ENCODE results near the gene CDC42BPA.

DNA sequence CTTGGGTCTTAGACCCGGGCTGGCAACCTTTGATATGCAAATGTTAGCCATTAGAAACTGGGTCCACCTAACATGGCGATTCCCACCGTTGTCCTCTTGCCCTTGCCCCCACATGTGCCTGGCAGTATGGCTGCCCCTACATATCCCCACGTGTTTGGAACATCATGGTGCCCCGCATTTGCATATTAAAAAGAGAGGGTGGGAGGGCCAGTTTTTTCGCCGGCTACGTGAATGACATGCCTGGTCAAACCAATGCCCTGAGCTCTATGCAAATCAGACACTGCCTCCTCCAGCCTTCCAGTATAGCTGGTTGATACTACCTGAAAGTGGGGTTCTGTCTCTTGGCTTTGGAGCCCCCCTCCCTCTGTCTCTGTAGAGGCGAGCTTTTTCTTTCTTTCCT is 133.0 kb downstream of the CDC42BPA start:
- TF ChIP-seq SIN3A (IDR thresholded peaks at IDR 0.05; ENCODE audit: borderline replicate concordance, insufficient read depth, low read length) (no peak), POLR2AphosphoS5 (IDR thresholded peaks at IDR 0.05; ENCODE audit: low read depth, low read length) (no peak), FOXP2 (optimal IDR thresholded peaks at IDR 0.05; ENCODE audit: borderline replicate concordance, extremely low read depth, extremely low read length, insufficient read depth) (no peak), TAF1 (IDR thresholded peaks at IDR 0.05; ENCODE audit: borderline replicate concordance, insufficient read depth, low read length) (no peak)
- TF ChIP-seq, protein P1, sequence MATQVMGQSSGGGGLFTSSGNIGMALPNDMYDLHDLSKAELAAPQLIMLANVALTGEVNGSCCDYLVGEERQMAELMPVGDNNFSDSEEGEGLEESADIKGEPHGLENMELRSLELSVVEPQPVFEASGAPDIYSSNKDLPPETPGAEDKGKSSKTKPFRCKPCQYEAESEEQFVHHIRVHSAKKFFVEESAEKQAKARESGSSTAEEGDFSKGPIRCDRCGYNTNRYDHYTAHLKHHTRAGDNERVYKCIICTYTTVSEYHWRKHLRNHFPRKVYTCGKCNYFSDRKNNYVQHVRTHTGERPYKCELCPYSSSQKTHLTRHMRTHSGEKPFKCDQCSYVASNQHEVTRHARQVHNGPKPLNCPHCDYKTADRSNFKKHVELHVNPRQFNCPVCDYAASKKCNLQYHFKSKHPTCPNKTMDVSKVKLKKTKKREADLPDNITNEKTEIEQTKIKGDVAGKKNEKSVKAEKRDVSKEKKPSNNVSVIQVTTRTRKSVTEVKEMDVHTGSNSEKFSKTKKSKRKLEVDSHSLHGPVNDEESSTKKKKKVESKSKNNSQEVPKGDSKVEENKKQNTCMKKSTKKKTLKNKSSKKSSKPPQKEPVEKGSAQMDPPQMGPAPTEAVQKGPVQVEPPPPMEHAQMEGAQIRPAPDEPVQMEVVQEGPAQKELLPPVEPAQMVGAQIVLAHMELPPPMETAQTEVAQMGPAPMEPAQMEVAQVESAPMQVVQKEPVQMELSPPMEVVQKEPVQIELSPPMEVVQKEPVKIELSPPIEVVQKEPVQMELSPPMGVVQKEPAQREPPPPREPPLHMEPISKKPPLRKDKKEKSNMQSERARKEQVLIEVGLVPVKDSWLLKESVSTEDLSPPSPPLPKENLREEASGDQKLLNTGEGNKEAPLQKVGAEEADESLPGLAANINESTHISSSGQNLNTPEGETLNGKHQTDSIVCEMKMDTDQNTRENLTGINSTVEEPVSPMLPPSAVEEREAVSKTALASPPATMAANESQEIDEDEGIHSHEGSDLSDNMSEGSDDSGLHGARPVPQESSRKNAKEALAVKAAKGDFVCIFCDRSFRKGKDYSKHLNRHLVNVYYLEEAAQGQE (IDR thresholded peaks at IDR 0.05; ENCODE audit: insufficient read depth in 1 of 2, low read depth in 2 of 2, low read length in 2 of 2): no peak
